ENCODE measurements around the gene CDCA3. TPM values are rescaled to one million over a fixed set of nuclear protein-coding genes. Genes with fewer than 3 reads are reported as not detected.

The CDCA3 gene
- total RNA-seq, 4 donors from 2014 or later, result 0.25 to 4.4 (median 0.65) TPM

- no peak for DNase-seq
- peaks cover 31 to 78% (median 53%) of the 10 kb centered on the region in 3 donors for H3K27me3 ChIP-seq
Observed at GRCh38 chr12:6826125-6826733, 24.9 kb downstream of the CDCA3 start.

GRCh38 chr12:6825398-6826124, 25.5 kb downstream of the CDCA3 start:
- Histone ChIP-seq H3K4me3 (no peak overlapping the region), H3K27me3 (peaks cover 31 to 78% (median 53%) of the 10 kb centered on the region in 3 donors), H3K27ac (no peak overlapping the region), H3K4me1 (peaks cover 3 to 11% of the 10 kb centered on the region in 2 donors), H3K36me3 (no peaks in the 10 kb centered on the region), H3K9me3 (no peaks in the 10 kb centered on the region)
- peak; percentile 48 to 69 for DNase-seq
- ATAC-seq, result peak; percentile 63 to 75
- intact Hi-C loops (cut with DNase I; ENCODE audit: low total_unique reads) (loop anchor here (1.0 to 5.0 kb wide), 4 partner anchors 47 to 208 kb away; partner anchors contain the start of gene MLF2), in situ Hi-C loops (cut with MboI; ENCODE audit: low sequenced_read_pairs in 4 of 4) (no loop called here)
- no peak for TF ChIP-seq POLR2A (IDR thresholded peaks at IDR 0.05)
- TF ChIP-seq CTCF (IDR thresholded peaks at IDR 0.05 in 4 of 5, conservative IDR thresholded peaks at IDR 0.05 in 1 of 5), result peak; percentile 62 to 85 (median 80)

More at GRCh38 chr12:6826125-6826733, 24.9 kb downstream of the CDCA3 start:
- Histone ChIP-seq H3K36me3 (no peaks in the 10 kb centered on the region), H3K27ac (no peak overlapping the region), H3K4me3 (no peak overlapping the region), H3K4me1 (peaks cover 3 to 11% of the 10 kb centered on the region in 2 donors), H3K9me3 (no peaks in the 10 kb centered on the region)
- TF ChIP-seq CTCF (IDR thresholded peaks at IDR 0.05 in 4 of 5, conservative IDR thresholded peaks at IDR 0.05 in 1 of 5), result no peak
- no peak for ATAC-seq
- intact Hi-C loops (cut with DNase I; ENCODE audit: low total_unique reads) (loop anchor here (2.0 to 5.0 kb wide), 3 partner anchors 47 to 89 kb away; partner anchors contain the start of gene MLF2), in situ Hi-C loops (cut with MboI; ENCODE audit: low sequenced_read_pairs in 4 of 4) (no loop called here)

GRCh38 chr12:6824901-6825381, 26.1 kb downstream of the CDCA3 start:
- intact Hi-C loops (cut with DNase I; ENCODE audit: low total_unique reads), result loop anchor here (1.0 to 5.0 kb wide), 3 partner anchors 73 to 208 kb away; partner anchors contain the start of gene MLF2
- Histone ChIP-seq H3K4me3 (no peak overlapping the region), H3K9me3 (no peaks in the 10 kb centered on the region), H3K27me3 (peaks cover 31 to 75% (median 53%) of the 10 kb centered on the region in 3 donors), H3K36me3 (no peaks in the 10 kb centered on the region), H3K27ac (no peak overlapping the region), H3K4me1 (peaks cover 3 to 11% of the 10 kb centered on the region in 2 donors)
- ATAC-seq, result no peak
- no peak for DNase-seq
- in situ Hi-C loops (cut with MboI; ENCODE audit: low sequenced_read_pairs in 4 of 4), result no loop called here
- TF ChIP-seq POLR2A (IDR thresholded peaks at IDR 0.05) (no peak), CTCF (IDR thresholded peaks at IDR 0.05 in 4 of 5, conservative IDR thresholded peaks at IDR 0.05 in 1 of 5) (no peak)

GRCh38 chr12:6824085-6824775, 26.9 kb downstream of the CDCA3 start:
- Histone ChIP-seq H3K4me1 (peaks cover 3 to 10% of the 10 kb centered on the region in 2 donors), H3K27ac (no peak overlapping the region), H3K27me3 (peaks cover 31 to 70% (median 50%) of the 10 kb centered on the region in 3 donors), H3K4me3 (no peak overlapping the region), H3K9me3 (no peaks in the 10 kb centered on the region), H3K36me3 (no peaks in the 10 kb centered on the region)
- in situ Hi-C loops (cut with MboI; ENCODE audit: low sequenced_read_pairs in 4 of 4), result no loop called here
- no peak for DNase-seq
- no peak for TF ChIP-seq CTCF (IDR thresholded peaks at IDR 0.05 in 4 of 5, conservative IDR thresholded peaks at IDR 0.05 in 1 of 5)
- intact Hi-C loops (cut with DNase I; ENCODE audit: low total_unique reads), result no loop called here
- no peak for ATAC-seq
